HepG2 (cell line): ENCODE measurements around the gene SNIP1. TPM values are rescaled to one million over a fixed set of nuclear protein-coding genes. Genes with fewer than 3 reads are reported as not detected.

Source experiments
- ATAC-seq: fragments of 200-7000 bp; cut with Tn5 transposase; 3 replicates; pipeline ENCODE4 v1.9.1; 2020; ENCODE audit warnings: mild to moderate bottlenecking, moderate library complexity
- BruUV-seq: library from RNA; stranded (reverse); fragments of 400-500 nt; replicated peaks from 2 replicates; lab custom pipeline; 2021; lab: Mats Ljungman, UMichigan
- CTCF ChIA-PET: fragments of 300-600 bp; formaldehyde crosslinking; extraction: SDS; loops from one replicate; lab custom pipeline; 2021; ENCODE audit warnings: low total read pairs, inconsistent platforms, low intra/inter-chr PET ratio; lab: Yijun Ruan, JAX
- POLR2A ChIA-PET: fragments of 350-600 bp; sonication (Branson Sonifier 250); formaldehyde crosslinking; loops from one replicate; lab custom pipeline; 2020; ENCODE audit warnings: antibody characterized with exemption, inconsistent platforms; lab: Yijun Ruan, JAX
- DNase-seq: peaks from one replicate; pipeline ENCODE4 v3.0.0-alpha.2; 2015; ENCODE audit warnings: low spot score
- FAIRE-seq: peaks from 3 replicates; lab custom pipeline; 2011; peaks lifted over from hg19 to GRCh38; lab: Jason Lieb, UNC
- H2AFZ ChIP-seq: one replicate; pipeline ENCODE4 v1.6.1; 2011; ENCODE audit warnings: low read length, inconsistent platforms
- H3K27ac ChIP-seq: fragments of 300-600 bp; 3 replicates; pipeline ENCODE4 v1.8.0; 2011; ENCODE audit warnings: mixed run types, mild to moderate bottlenecking, mixed read lengths, low read length, inconsistent platforms; ENCODE audit not compliant: insufficient read depth; ENCODE audit errors: extremely low read length
- H3K27me3 ChIP-seq, 2 experiments: fragments of 200-600 bp in 1 of 2; 2 replicates in 1 of 2; 3 replicates in 1 of 2; pipeline versions ENCODE4 v1.6.0 to v1.8.0; 2011; ENCODE audit warnings: low read length in 2 of 2, mild to moderate bottlenecking in 2 of 2, moderate library complexity in 2 of 2, inconsistent platforms in 1 of 2; ENCODE audit not compliant: insufficient read depth in 2 of 2, control insufficient read depth in 1 of 2
- H3K36me3 ChIP-seq, 2 experiments: fragments of 200-600 bp in 1 of 2; replicated peaks in 1 of 2; 2 replicates in 1 of 2; 3 replicates in 1 of 2; pipeline versions ENCODE4 v1.5.1 to v1.8.0; 2011; ENCODE audit warnings: low read length in 2 of 2, inconsistent platforms in 1 of 2; ENCODE audit not compliant: insufficient read depth in 2 of 2, control insufficient read depth in 1 of 2
- H3K4me1 ChIP-seq: 2 replicates; pipeline ENCODE4 v1.5.1; 2012; ENCODE audit warnings: low read length, inconsistent platforms; ENCODE audit not compliant: insufficient read depth
- H3K4me2 ChIP-seq: 2 replicates; pipeline ENCODE4 v1.6.0; 2011; ENCODE audit warnings: low read depth, low read length, inconsistent platforms
- H3K4me3 ChIP-seq, 3 experiments: fragments of 200-600 bp in 1 of 3; sonication (generic), shearing (Covaris generic) in 1 of 3; replicated peaks in 1 of 3; 2 replicates each; pipeline ENCODE4 v1.5.1; 2011 to 2016; ENCODE audit warnings: low read length in 3 of 3, inconsistent platforms in 2 of 3, low read depth in 2 of 3, mild to moderate bottlenecking in 2 of 3, control low read depth in 1 of 3, mixed read lengths in 1 of 3; ENCODE audit not compliant: insufficient read depth in 1 of 3
- H3K79me2 ChIP-seq: one replicate; pipeline ENCODE4 v1.6.1; 2011; ENCODE audit warnings: low read length, inconsistent platforms; ENCODE audit not compliant: insufficient read depth
- H3K9ac ChIP-seq: 2 replicates; pipeline ENCODE4 v1.6.0; 2011; ENCODE audit warnings: mild to moderate bottlenecking, low read depth, low read length, inconsistent platforms; ENCODE audit not compliant: insufficient read depth
- H3K9me3 ChIP-seq: 2 replicates; pipeline ENCODE4 v1.5.1; 2012; ENCODE audit warnings: mild to moderate bottlenecking, low read length
- H4K20me1 ChIP-seq: 2 replicates; pipeline ENCODE4 v1.6.0; 2011; ENCODE audit warnings: inconsistent platforms, mild to moderate bottlenecking, low read length, moderate library complexity; ENCODE audit not compliant: insufficient read depth
- ARID2 ChIP-seq: sonication (generic); formaldehyde crosslinking; IDR thresholded peaks from 2 replicates; pipeline ENCODE4 v1.8.1; 2022; ENCODE audit warnings: mild to moderate bottlenecking, missing genetic modification reagents, borderline replicate concordance
- ATF6 ChIP-seq: sonication (generic); formaldehyde crosslinking; conservative IDR thresholded peaks from 2 replicates; pipeline ENCODE4 v1.4.0; 2020; ENCODE audit warnings: missing genetic modification reagents
- BHLHE40 ChIP-seq: IDR thresholded peaks from 2 replicates; pipeline ENCODE4 v1.6.1; 2011; ENCODE audit warnings: low read length, improper control_type of control experiment
- BORCS8-MEF2B ChIP-seq: sonication (generic); formaldehyde crosslinking; IDR thresholded peaks from 2 replicates; pipeline ENCODE4 v1.8.0; 2022; ENCODE audit warnings: mild to moderate bottlenecking, missing genetic modification reagents
- ETV5 ChIP-seq: IDR thresholded peaks from 2 replicates; pipeline ENCODE4 v1.6.1; 2018; ENCODE audit warnings: missing biosample characterization, missing genetic modification reagents, inconsistent platforms, borderline replicate concordance
- KAT8 ChIP-seq: IDR thresholded peaks from 2 replicates; pipeline ENCODE4 v1.6.1; 2016; ENCODE audit warnings: missing genetic modification reagents, missing compliant biosample characterization
- NR3C1 ChIP-seq: sonication (generic); formaldehyde crosslinking; IDR thresholded peaks from 2 replicates; pipeline ENCODE4 v1.4.0; 2020; ENCODE audit warnings: missing genetic modification reagents
- SIN3A ChIP-seq: IDR thresholded peaks from 2 replicates; pipeline ENCODE4 v1.6.1; 2011; ENCODE audit warnings: low read depth, mild to moderate bottlenecking, control low read depth, low read length, borderline replicate concordance
- SP1 ChIP-seq, 2 experiments: fragments of 450-650 bp in 1 of 2; sonication (generic) in 1 of 2; formaldehyde crosslinking in 1 of 2; IDR thresholded peaks; 2 replicates each; pipeline versions ENCODE4 v1.4.0 to v1.6.1; 2016 to 2020; ENCODE audit warnings: missing genetic modification reagents in 1 of 2
- SPEN ChIP-seq: sonication (generic); formaldehyde crosslinking; IDR thresholded peaks from 2 replicates; pipeline ENCODE4 v1.5.1; 2020; ENCODE audit warnings: low read depth, mild to moderate bottlenecking, missing genetic modification reagents
- SSRP1 ChIP-seq: IDR thresholded peaks from 2 replicates; pipeline ENCODE4 v1.6.1; 2016; ENCODE audit warnings: control low read depth
- TFDP1 ChIP-seq: IDR thresholded peaks from 2 replicates; pipeline ENCODE4 v1.6.1; 2016; ENCODE audit warnings: missing compliant biosample characterization, missing genetic modification reagents, borderline replicate concordance
- ZBTB33 ChIP-seq: sonication (generic); formaldehyde crosslinking; IDR thresholded peaks from 2 replicates; pipeline ENCODE4 v1.4.0; 2020; ENCODE audit warnings: missing genetic modification reagents
- ZKSCAN8 ChIP-seq: IDR thresholded peaks from 2 replicates; pipeline ENCODE4 v1.6.1; 2016; ENCODE audit warnings: borderline replicate concordance, missing genetic modification reagents, missing compliant biosample characterization
- ZNF564 ChIP-seq: sonication (generic); formaldehyde crosslinking; IDR thresholded peaks from 2 replicates; pipeline ENCODE4 v1.8.1; 2023; ENCODE audit warnings: mild to moderate bottlenecking, missing genetic modification reagents
- ZNF574 ChIP-seq: sonication (generic); formaldehyde crosslinking; IDR thresholded peaks from 2 replicates; pipeline ENCODE4 v1.4.0; 2020; ENCODE audit warnings: missing genetic modification reagents
- WGBS: methylation state at CpG from one replicate; pipeline ENCODE4 v1.1.6; 2017; ENCODE audit warnings: low lambda C conversion rate; 5-methylcytosine and 5-hydroxymethylcytosine counted together
- in situ Hi-C: cut with HindIII; loops from 2 replicates; pipeline ENCODE4 v1.10.0; 2017; ENCODE audit warnings: low pct_unique_long_range_greater_than_20kb; ENCODE audit not compliant: extremely low pct_ligation_motif_present
- intact Hi-C: fragments of 100-400 bp; cut with micrococcal nuclease; formaldehyde crosslinking; loops from one replicate; pipeline ENCODE4 v1.10.0; 2022; ENCODE audit not compliant: unreplicated experiment
- polyA plus RNA-seq, 8 experiments: library from polyadenylated mRNA; depleted of rRNA in 3 of 8; stranded (reverse) in 7 of 8; unstranded in 1 of 8; fragments of >200 nt; fragmentation: Illumina TruSeq in 4 of 8; extraction: Trizol in 4 of 8; gene quantifications; 2 replicates each; pipeline versions ENCODE4 v1.2.1 to v1.2.3, GENCODE V29; 2011 to 2016; ENCODE audit warnings: low read depth in 4 of 8, missing spikeins in 1 of 8, mixed read lengths in 1 of 8; ENCODE audit not compliant: insufficient read depth in 1 of 8
- total RNA-seq, 5 experiments: library from RNA; depleted of rRNA; stranded (reverse); fragments of >200 nt; fragmentation: Illumina TruSeq; extraction: Trizol; gene quantifications; 2 replicates each; pipeline ENCODE4 v1.2.3, GENCODE V29; 2016; ENCODE audit warnings: low read depth in 1 of 5

The SNIP1 gene
- total and polyA plus RNA-seq, 2 of the 13 experiments (the other 11 are each of a cell fraction or from before 2014, with no cell fraction given): 5.5 to 11.2 TPM

GRCh38 chr1:37549341-37549740 is 4.8 kb downstream of the SNIP1 start:
- no peak overlapping the region for H3K27ac ChIP-seq
- peaks cover 19% of the 10 kb centered on the region for H3K4me1 ChIP-seq
- H4K20me1 ChIP-seq: no peaks in the 10 kb centered on the region; the same call in 1 of the 2 replicates
- no peaks in the 10 kb centered on the region for H3K9me3 ChIP-seq
- H3K4me2 ChIP-seq: no peak overlapping the region
- FAIRE-seq (no peak), DNase-seq (no peak), ATAC-seq (no peak)
- H3K79me2 ChIP-seq: peaks cover 34% of the 10 kb centered on the region
- BruUV-seq: no TSS peak
- no peak overlapping the region for H2AFZ ChIP-seq
- H3K9ac ChIP-seq: no peak overlapping the region
- no peaks in the 10 kb centered on the region; a peak in 1 of 5 replicates for H3K27me3 ChIP-seq
- ChIA-PET CTCF (no interaction called here), POLR2A (interaction anchor here (1.5 kb wide), 1 partner anchor 35 kb away, joined by 3 read pairs; the partner anchor contains the start of gene MEAF6)
- peaks cover 10 to 53% of the 10 kb centered on the region in 2 experiments; a peak in 4 of 5 replicates for H3K36me3 ChIP-seq
- intact Hi-C loops: no loop called here
- in situ Hi-C loops: no loop called here
- 94% methylated on average over 6 of the region's 6 CpGs for WGBS
- H3K4me3 ChIP-seq: no peak overlapping the region
- TF ChIP-seq ZNF574 (CRISPR knock-in tag) (no peak), ZNF564 (CRISPR knock-in tag) (no peak), KAT8 (no peak), ETV5 (CRISPR knock-in tag) (no peak), SP1 (IDR thresholded peaks at IDR 0.05) (no peak), SP1 (CRISPR knock-in tag; IDR thresholded peaks at IDR 0.05) (no peak), TFDP1 (CRISPR knock-in tag) (no peak), NR3C1 (CRISPR knock-in tag) (no peak), BORCS8-MEF2B (CRISPR knock-in tag) (no peak), ATF6 (no peak), ZKSCAN8 (CRISPR knock-in tag) (no peak), BHLHE40 (no peak), SSRP1 (no peak), ZBTB33 (CRISPR knock-in tag) (no peak), SPEN (no peak), SIN3A (no peak), ARID2 (CRISPR knock-in tag) (no peak)
